Measurements from ENCODE around the gene TNFSF13. TPM values are rescaled to one million over a fixed set of nuclear protein-coding genes. Genes with fewer than 3 reads are reported as not detected.

TNFSF13 gene
- total RNA-seq, 1 donor, result 1.1 TPM

GRCh38 chr17:7560172-7561027, 1.9 kb downstream of the TNFSF13 start:
- Histone ChIP-seq H3K4me1 (ENCODE audit: insufficient read depth, low read length) (peaks cover 30% of the 10 kb centered on the region), H3K4me3 (ENCODE audit: insufficient read depth, low read length) (peak overlapping the region; percentile 89), H3K27ac (ENCODE audit: low read depth, low read length) (no peak overlapping the region), H4K20me1 (ENCODE audit: insufficient read depth, low read length) (peaks cover 16% of the 10 kb centered on the region), H3K36me3 (ENCODE audit: insufficient read depth, low read length) (peaks cover 16% of the 10 kb centered on the region), H3K27me3 (ENCODE audit: insufficient read depth, low read length) (no peaks in the 10 kb centered on the region), H3K4me2 (ENCODE audit: insufficient read depth, low read length) (peak overlapping the region; percentile 100), H2AFZ (ENCODE audit: low read length) (peak overlapping the region; percentile 95), H3K9me3 (ENCODE audit: low read depth, low read length) (no peaks in the 10 kb centered on the region), H3K79me2 (ENCODE audit: insufficient read depth, low read length) (peaks cover 38% of the 10 kb centered on the region)
- TF ChIP-seq CTCF (IDR thresholded peaks at IDR 0.05; ENCODE audit: extremely low read depth, low read depth, low read length), result peak; percentile 64
- peak; percentile 95 for DNase-seq (ENCODE audit: insufficient read length, low spot score, missing footprints)

GRCh38 chr17:7561028-7561575, 2.6 kb downstream of the TNFSF13 start:
- Histone ChIP-seq H3K27me3 (ENCODE audit: insufficient read depth, low read length) (no peaks in the 10 kb centered on the region), H4K20me1 (ENCODE audit: insufficient read depth, low read length) (peaks cover 16% of the 10 kb centered on the region), H3K4me3 (ENCODE audit: insufficient read depth, low read length) (peak overlapping the region; percentile 89), H2AFZ (ENCODE audit: low read length) (peak overlapping the region; percentile 95), H3K79me2 (ENCODE audit: insufficient read depth, low read length) (peaks cover 42% of the 10 kb centered on the region), H3K4me2 (ENCODE audit: insufficient read depth, low read length) (peak overlapping the region; percentile 100), H3K4me1 (ENCODE audit: insufficient read depth, low read length) (peaks cover 30% of the 10 kb centered on the region), H3K36me3 (ENCODE audit: insufficient read depth, low read length) (peaks cover 23% of the 10 kb centered on the region), H3K9me3 (ENCODE audit: low read depth, low read length) (no peaks in the 10 kb centered on the region), H3K27ac (ENCODE audit: low read depth, low read length) (peak overlapping the region; percentile 79)
- peak; percentile 70 for TF ChIP-seq CTCF (IDR thresholded peaks at IDR 0.05; ENCODE audit: extremely low read depth, low read depth, low read length)
- DNase-seq (ENCODE audit: insufficient read length, low spot score, missing footprints), result peak; percentile 99

- H3K36me3 ChIP-seq (ENCODE audit: insufficient read depth, low read length), result peaks cover 27% of the 10 kb centered on the region
- H3K27me3 ChIP-seq (ENCODE audit: insufficient read depth, low read length), result no peaks in the 10 kb centered on the region
- peaks cover 30% of the 10 kb centered on the region for H3K4me1 ChIP-seq (ENCODE audit: insufficient read depth, low read length)
- DNase-seq (ENCODE audit: insufficient read length, low spot score, missing footprints), result peak; percentile 100
- peaks cover 16% of the 10 kb centered on the region for H4K20me1 ChIP-seq (ENCODE audit: insufficient read depth, low read length)
- TF ChIP-seq CTCF (IDR thresholded peaks at IDR 0.05; ENCODE audit: extremely low read depth, low read depth, low read length), result no peak
- peak within 1 kb of the TSS; percentile 79 for H3K27ac ChIP-seq (ENCODE audit: low read depth, low read length)
- H3K4me2 ChIP-seq (ENCODE audit: insufficient read depth, low read length), result peak within 1 kb of the TSS; percentile 100
- no peaks in the 10 kb centered on the region for H3K9me3 ChIP-seq (ENCODE audit: low read depth, low read length)
- H2AFZ ChIP-seq (ENCODE audit: low read length), result peak within 1 kb of the TSS; percentile 95
- peaks cover 44% of the 10 kb centered on the region for H3K79me2 ChIP-seq (ENCODE audit: insufficient read depth, low read length)
- H3K4me3 ChIP-seq (ENCODE audit: insufficient read depth, low read length), result peak within 1 kb of the TSS; percentile 89
These were observed 3.1 kb downstream of the TNFSF13 start, which contains the start of gene SENP3 for GRCh38 chr17:7561589-7562207. SENP3 (plus strand) TSS chr17:7561919; CDS start chr17:7563077, 1,158 bp downstream.

All from osteoblast (primary cell).